ENCODE results near the gene RNU5B-1.

GRCh38 chr15:65309882-65310418 lies 5.5 kb downstream of the RNU5B-1 start:
- no peak for TF ChIP-seq POLR2A (IDR thresholded peaks at IDR 0.05; ENCODE audit: low read depth, low read length)
- no peak for TF ChIP-seq TAF1 (IDR thresholded peaks at IDR 0.05; ENCODE audit: borderline replicate concordance, low read depth, low read length)
